GM12874 (cell line): ENCODE results near the gene TBCD.

Experiments
- TF ChIP-seq, protein P1 (sequence below): IDR thresholded peaks from 2 replicates; pipeline ENCODE4 v1.5.1; 2011; ENCODE audit warnings: low read depth, mild to moderate bottlenecking, control low read depth, low read length, moderate library complexity; ENCODE audit not compliant: insufficient read depth

Gene TBCD

DNA sequence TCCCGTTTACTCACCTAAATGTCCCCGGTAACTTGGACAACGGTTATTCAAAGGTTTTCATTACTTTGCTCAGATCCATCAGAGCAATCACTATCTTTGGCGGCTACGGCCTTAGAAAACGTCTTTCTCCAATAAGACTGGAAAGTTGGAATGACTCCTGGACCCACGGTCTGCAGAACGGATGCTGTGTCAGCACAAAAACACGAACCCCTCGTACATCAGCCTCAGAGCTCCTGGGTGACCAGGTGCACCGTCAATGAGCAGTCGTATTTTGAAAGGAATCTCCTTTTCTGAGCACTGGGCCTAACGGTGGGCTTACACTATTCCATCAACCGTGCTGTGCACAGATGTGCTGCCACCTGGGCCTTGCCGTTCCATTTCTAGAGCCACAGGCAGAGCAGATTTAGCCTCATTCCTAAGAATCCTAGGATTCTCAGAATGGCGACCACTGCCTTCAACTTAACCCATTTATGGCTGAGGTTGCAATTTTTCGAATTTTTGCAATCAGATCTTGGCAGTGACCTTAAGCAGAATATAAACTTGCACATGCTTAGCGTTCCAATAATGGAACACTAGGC lies 198.7 kb downstream of the TBCD start:
- TF ChIP-seq, protein P1, sequence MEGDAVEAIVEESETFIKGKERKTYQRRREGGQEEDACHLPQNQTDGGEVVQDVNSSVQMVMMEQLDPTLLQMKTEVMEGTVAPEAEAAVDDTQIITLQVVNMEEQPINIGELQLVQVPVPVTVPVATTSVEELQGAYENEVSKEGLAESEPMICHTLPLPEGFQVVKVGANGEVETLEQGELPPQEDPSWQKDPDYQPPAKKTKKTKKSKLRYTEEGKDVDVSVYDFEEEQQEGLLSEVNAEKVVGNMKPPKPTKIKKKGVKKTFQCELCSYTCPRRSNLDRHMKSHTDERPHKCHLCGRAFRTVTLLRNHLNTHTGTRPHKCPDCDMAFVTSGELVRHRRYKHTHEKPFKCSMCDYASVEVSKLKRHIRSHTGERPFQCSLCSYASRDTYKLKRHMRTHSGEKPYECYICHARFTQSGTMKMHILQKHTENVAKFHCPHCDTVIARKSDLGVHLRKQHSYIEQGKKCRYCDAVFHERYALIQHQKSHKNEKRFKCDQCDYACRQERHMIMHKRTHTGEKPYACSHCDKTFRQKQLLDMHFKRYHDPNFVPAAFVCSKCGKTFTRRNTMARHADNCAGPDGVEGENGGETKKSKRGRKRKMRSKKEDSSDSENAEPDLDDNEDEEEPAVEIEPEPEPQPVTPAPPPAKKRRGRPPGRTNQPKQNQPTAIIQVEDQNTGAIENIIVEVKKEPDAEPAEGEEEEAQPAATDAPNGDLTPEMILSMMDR: no peak

DNA sequence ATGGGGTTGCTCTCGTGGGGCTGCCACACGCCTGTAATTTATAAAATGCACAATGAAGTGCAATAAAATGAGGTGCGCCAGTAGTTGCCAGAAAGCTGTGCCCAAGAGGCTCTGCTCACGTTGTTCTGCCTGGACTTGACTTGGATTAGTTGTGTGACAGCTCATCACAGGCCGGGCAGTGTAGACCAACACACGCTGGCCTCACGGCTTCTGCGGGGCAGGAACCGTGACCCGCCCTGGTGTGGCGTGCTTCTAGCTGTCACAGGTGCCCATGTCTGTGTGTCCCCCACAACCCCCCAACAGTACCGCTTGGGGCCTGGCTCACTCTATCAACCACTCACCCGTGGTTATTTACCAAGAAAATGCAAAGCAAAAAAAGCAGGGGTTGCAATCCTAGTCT lies 200.2 kb downstream of the TBCD start:
- TF ChIP-seq, protein P1: no peak

DNA sequence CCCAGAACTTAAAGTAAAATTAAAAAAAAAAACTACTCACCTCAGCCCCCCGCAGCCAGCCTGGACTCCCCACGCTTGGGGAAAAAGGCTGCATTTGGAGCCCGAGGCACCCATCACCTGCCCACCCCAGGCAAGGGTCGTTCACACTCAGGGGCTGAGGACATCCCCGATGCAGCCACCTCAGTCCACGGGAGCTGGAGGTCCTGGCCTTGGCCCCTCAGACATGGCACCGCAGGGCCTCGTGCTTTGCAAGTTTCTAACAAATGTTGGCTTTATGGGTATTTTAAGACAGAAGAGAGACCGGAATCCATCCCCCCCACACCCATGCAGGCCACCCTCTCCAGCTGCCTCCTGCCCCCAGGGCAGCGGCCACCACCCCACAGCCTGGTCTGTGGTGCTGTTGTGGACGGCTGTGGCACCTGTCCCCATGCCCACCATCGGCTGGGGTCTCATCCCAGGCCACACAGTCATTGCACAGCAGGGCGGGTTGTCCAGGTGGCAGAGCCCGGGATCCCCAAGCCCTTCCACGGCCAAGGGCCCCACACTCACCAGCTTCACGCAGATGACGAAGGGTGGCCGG lies 204.4 kb downstream of the TBCD start:
- TF ChIP-seq, protein P1: no peak

DNA sequence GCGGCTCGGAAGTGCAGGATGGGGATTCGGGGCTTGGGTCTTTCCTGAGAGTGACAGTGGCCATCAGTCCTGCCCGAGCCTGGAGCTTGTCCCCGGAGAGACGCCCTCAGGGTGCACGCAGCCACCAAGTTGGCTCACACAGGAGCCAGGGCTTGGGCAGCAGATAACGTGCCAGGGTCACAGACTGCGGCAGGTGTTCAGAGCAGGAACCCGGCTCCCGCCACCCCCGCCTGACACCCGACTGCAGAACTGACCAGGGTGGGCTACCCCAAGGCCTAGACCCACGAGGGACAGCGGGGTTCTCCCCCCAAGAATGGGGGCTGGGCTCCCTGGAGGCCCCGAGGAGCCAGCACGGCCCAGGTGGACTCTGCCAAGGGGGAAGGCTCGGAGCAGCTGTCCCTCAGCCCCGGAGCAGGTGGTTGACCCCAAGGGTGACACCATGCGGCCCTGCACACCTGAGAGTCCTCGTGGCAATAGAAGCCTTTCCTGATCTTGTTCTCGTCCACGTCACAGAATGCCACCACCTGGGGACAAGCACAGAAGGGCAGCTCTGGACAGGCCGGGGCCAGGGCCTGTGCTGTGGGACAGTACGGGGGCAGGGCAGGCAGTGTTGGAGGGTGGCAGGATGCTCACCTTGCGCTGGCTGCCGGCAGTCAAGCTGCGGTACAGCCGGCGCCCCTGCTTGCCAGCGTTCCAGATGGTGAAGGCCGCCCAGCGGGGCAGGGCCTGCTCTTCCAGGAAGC lies 205.0 kb downstream of the TBCD start:
- TF ChIP-seq, protein P1: no peak

DNA sequence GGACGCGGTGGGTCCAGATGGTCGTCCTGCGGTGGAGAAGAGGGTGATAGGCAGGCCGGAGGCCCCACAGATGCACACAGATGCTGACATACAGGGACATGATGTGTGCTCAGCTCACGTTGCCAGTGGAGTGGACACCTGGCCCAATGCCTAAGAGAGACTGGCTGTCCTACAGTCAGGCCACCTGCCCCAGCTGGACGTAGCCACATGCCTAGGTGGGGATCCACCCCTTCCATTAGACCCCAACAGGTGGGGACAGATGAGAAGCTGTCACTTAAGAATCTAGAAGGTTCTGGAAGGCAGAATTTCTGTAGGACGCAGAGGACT lies 205.6 kb downstream of the TBCD start:
- TF ChIP-seq, protein P1: no peak

DNA sequence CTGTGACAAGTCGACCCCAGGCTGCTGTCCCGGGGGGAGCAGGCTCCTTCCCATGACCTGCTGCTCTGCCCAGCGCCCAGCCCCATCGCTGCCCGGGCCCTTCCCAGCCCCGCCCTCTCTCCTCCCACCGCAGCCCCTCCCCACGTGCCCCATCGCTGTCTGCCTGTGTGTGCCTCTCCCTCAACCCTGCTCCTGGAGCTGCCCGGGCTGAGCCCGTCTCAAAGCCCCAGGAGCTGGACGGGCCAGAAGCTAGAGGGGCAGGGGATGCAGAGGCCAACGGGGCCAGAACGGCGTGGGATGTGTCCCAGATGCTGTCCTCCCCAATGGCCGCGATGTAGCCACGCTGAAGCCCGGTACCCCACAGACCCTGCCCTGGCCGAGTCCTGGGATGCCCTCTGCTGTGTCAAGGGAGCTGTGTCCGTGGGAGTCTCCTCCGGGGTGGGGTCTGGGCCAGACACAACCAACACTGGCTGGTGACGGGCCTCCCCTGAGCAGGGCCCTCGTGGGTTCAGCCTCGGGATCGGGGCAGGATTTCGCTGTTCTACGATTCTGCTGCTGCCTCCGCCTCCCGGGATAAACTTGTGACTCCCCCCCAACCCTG lies 206.2 kb downstream of the TBCD start:
- TF ChIP-seq, protein P1: no peak

DNA sequence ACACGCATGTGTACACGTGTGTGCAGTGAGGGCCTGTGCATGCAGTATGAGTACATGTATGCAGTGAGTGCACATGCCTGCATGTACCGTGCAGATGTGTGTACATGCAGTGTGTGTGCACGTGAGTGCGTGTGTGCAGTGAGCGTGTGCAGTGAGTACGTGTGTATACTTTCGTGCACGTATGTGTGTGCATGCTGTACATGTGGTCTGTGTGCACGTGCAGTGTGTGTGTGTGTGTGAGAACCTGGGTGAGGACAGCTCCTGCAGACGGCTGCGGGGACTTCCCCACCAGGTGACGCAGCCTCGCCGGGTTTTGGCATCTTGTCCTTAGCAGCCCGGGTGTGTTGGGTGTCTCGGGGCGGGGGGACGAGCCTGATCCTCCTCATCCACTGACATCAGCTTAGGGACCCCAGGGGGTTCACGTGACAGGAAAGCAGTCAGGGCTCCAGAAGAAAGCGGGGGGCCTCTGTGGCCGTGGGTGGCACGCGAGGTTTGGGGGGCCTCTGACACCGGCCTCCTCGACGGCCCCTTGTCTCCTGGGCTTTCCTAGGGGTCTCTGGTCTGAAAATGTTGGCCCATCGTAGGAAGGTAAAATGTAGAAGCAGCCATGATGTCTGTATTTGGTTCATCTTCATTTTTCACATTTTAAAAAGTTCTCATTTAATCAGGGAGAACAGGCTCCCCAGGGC lies 207.5 kb downstream of the TBCD start:
- TF ChIP-seq, protein P1: no peak
